DND-41 (cell line): ENCODE results near the gene MEGF6.

Experiments used
- ATAC-seq: fragments of 200-7000 bp; cut with Tn5 transposase; 3 replicates; pipeline ENCODE4 v1.9.1; 2021; ENCODE audit warnings: low read depth; ENCODE audit not compliant: insufficient read depth
- DNase-seq: peaks from one replicate; pipeline ENCODE4 v3.0.0-alpha.2; 2020
- H2AFZ ChIP-seq: 2 replicates; pipeline ENCODE4 v1.6.0; 2012; ENCODE audit warnings: low read depth, low read length
- H3K27ac ChIP-seq: 2 replicates; pipeline ENCODE4 v1.5.1; 2012; ENCODE audit warnings: low read length, inconsistent platforms
- H3K27me3 ChIP-seq: fragments of 200-600 bp; sonication (generic); 2 replicates; pipeline ENCODE4 v1.6.0; 2012; ENCODE audit warnings: low read length, mild to moderate bottlenecking, inconsistent platforms; ENCODE audit not compliant: insufficient read depth, poor library complexity
- H3K36me3 ChIP-seq: 2 replicates; pipeline ENCODE4 v1.5.1; 2012; ENCODE audit warnings: low read length, inconsistent platforms; ENCODE audit not compliant: insufficient read depth
- H3K4me1 ChIP-seq: 2 replicates; pipeline ENCODE4 v1.5.1; 2012; ENCODE audit warnings: mild to moderate bottlenecking, low read length; ENCODE audit not compliant: insufficient read depth
- H3K4me2 ChIP-seq: 2 replicates; pipeline ENCODE4 v1.6.0; 2012; ENCODE audit warnings: mild to moderate bottlenecking, moderate library complexity, low read length, inconsistent platforms; ENCODE audit not compliant: insufficient read depth
- H3K4me3 ChIP-seq, 2 experiments: fragments of 200-600 bp in 1 of 2; shearing (Covaris generic) in 1 of 2; 2 replicates each; pipeline ENCODE4 v1.5.1; 2012 to 2016; ENCODE audit warnings: inconsistent platforms in 2 of 2, low read length in 2 of 2, mild to moderate bottlenecking in 2 of 2, low read depth in 1 of 2, moderate library complexity in 1 of 2
- H3K79me2 ChIP-seq: 2 replicates; pipeline ENCODE4 v1.6.0; 2012; ENCODE audit warnings: low read length, inconsistent platforms; ENCODE audit not compliant: insufficient read depth
- H3K9ac ChIP-seq: 2 replicates; pipeline ENCODE4 v1.6.0; 2012; ENCODE audit warnings: low read depth, mild to moderate bottlenecking, inconsistent platforms, low read length, moderate library complexity
- H3K9me3 ChIP-seq: 2 replicates; pipeline ENCODE4 v1.5.1; 2012; ENCODE audit warnings: low read length, moderate library complexity, mild to moderate bottlenecking, inconsistent platforms; ENCODE audit not compliant: insufficient read depth, severe bottlenecking
- H4K20me1 ChIP-seq: 2 replicates; pipeline ENCODE4 v1.6.0; 2012; ENCODE audit warnings: low read length; ENCODE audit not compliant: insufficient read depth
- EZH2 ChIP-seq: IDR thresholded peaks from 3 replicates; pipeline ENCODE4 v1.6.1; 2012; ENCODE audit warnings: borderline replicate concordance, low read depth, mild to moderate bottlenecking, moderate library complexity, low read length, inconsistent platforms; ENCODE audit not compliant: severe bottlenecking
- TF ChIP-seq, protein P1 (sequence below): IDR thresholded peaks from 2 replicates; pipeline ENCODE4 v1.5.1; 2012; ENCODE audit warnings: borderline replicate concordance, low read length, moderate library complexity, mild to moderate bottlenecking; ENCODE audit not compliant: poor library complexity, severe bottlenecking; ENCODE audit errors: extremely low read depth

Gene MEGF6

DNA sequence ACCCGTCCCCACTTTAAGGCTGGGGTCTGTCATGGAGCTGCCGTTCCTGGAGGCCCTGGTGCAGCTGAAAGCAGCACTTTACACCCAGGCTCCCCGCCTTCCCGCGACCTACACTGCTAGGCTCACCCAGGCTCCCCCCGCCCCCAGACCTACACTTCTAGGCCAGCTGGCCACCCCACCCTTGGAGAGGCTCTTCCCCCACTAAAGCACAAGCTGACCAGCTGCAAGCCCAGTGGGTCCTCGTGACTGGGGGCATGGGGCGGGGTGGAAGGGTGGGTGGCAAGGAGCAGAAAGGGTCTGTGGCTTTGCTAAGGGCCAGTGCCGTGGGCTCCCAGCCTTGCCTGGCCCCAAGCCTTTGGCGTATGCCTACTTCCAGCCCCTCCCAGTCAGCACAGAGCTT lies 166.6 kb downstream of the MEGF6 start:
- Histone ChIP-seq H3K9ac (no peak overlapping the region), H3K79me2 (no peaks in the 10 kb centered on the region), H3K4me2 (no peak overlapping the region), H3K27me3 (no peaks in the 10 kb centered on the region), H3K27ac (no peak overlapping the region), H2AFZ (no peak overlapping the region), H3K36me3 (no peaks in the 10 kb centered on the region), H4K20me1 (no peaks in the 10 kb centered on the region), H3K9me3 (no peaks in the 10 kb centered on the region), H3K4me1 (no peaks in the 10 kb centered on the region), H3K4me3 (no peak overlapping the region)
- ATAC-seq (no peak), DNase-seq (no peak)
- TF ChIP-seq EZH2: no peak
- TF ChIP-seq, protein P1, sequence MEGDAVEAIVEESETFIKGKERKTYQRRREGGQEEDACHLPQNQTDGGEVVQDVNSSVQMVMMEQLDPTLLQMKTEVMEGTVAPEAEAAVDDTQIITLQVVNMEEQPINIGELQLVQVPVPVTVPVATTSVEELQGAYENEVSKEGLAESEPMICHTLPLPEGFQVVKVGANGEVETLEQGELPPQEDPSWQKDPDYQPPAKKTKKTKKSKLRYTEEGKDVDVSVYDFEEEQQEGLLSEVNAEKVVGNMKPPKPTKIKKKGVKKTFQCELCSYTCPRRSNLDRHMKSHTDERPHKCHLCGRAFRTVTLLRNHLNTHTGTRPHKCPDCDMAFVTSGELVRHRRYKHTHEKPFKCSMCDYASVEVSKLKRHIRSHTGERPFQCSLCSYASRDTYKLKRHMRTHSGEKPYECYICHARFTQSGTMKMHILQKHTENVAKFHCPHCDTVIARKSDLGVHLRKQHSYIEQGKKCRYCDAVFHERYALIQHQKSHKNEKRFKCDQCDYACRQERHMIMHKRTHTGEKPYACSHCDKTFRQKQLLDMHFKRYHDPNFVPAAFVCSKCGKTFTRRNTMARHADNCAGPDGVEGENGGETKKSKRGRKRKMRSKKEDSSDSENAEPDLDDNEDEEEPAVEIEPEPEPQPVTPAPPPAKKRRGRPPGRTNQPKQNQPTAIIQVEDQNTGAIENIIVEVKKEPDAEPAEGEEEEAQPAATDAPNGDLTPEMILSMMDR: no peak

DNA sequence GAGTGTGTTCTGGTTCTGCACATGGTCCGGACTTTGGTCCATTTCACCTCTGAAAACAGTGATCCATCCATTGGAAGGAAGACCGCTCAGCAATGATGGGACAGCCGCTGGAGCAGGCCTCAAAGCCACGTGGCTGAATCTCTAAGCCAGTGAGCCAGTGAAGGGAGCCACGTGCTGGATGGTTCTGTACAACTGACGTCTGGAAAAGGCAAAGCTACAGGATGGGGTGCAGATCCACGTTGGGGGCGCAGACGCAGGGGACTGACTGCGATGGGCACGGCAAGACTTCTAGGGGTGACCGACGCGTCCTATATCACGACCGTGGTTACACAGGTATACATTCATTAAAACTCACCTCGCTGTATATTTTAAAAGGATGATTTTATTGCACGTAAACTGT lies 167.0 kb downstream of the MEGF6 start:
- ATAC-seq (no peak), DNase-seq (no peak)
- Histone ChIP-seq H3K79me2 (no peaks in the 10 kb centered on the region), H3K9me3 (no peaks in the 10 kb centered on the region), H3K27me3 (no peaks in the 10 kb centered on the region), H3K36me3 (no peaks in the 10 kb centered on the region), H3K4me2 (no peak overlapping the region), H3K4me3 (no peak overlapping the region), H3K27ac (no peak overlapping the region), H2AFZ (no peak overlapping the region), H4K20me1 (no peaks in the 10 kb centered on the region), H3K9ac (no peak overlapping the region), H3K4me1 (no peaks in the 10 kb centered on the region)
- TF ChIP-seq, protein P1: no peak
- TF ChIP-seq EZH2: no peak

DNA sequence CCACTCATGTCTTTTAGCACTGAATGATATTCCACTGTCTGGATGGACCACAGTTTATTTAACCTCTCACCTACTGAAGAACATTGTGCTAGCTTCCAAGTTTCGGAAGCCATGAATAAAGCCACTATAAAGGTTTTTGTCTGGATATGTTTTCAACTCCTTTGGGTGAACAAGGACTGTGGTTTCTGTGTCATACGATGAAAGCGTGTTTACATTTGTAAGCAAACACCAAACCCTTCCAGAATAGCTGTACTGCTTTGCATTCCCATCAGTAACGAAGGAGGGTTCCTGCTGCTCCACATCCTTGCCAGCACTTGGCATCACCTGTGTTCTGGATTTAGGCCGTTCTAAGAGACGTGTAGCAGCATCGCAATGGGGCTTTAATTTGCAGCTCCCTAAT lies 167.5 kb downstream of the MEGF6 start:
- Histone ChIP-seq H2AFZ (no peak overlapping the region), H3K27me3 (no peaks in the 10 kb centered on the region), H3K27ac (no peak overlapping the region), H3K4me1 (no peaks in the 10 kb centered on the region), H3K9me3 (no peaks in the 10 kb centered on the region), H3K4me2 (no peak overlapping the region), H3K79me2 (no peaks in the 10 kb centered on the region), H4K20me1 (no peaks in the 10 kb centered on the region), H3K36me3 (no peaks in the 10 kb centered on the region), H3K9ac (no peak overlapping the region), H3K4me3 (no peak overlapping the region)
- ATAC-seq (no peak), DNase-seq (no peak)
- TF ChIP-seq, protein P1: no peak
- TF ChIP-seq EZH2: no peak

DNA sequence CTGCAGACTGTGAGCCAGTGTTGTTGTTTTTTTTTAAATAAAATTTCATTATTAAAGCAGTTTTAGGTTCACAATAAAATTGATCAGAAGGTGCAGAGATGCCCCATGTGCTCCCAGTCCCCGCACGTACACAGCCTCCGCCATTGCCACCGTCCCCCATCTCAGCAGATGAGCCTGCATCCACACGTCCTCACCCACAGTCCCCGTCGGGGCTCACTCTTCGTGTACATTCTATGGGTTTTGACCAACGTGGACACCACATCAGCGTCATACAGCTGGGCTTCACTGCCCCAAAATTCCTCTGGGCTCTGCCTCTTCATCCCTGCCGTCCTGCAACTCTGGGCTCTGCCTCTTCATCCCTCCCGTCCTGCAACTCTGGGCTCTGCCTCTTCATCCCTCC lies 168.4 kb downstream of the MEGF6 start:
- Histone ChIP-seq H3K27me3 (no peaks in the 10 kb centered on the region), H2AFZ (no peak overlapping the region), H3K36me3 (no peaks in the 10 kb centered on the region), H3K9me3 (no peaks in the 10 kb centered on the region), H4K20me1 (no peaks in the 10 kb centered on the region), H3K4me3 (no peak overlapping the region), H3K4me2 (no peak overlapping the region), H3K79me2 (no peaks in the 10 kb centered on the region), H3K27ac (no peak overlapping the region), H3K9ac (no peak overlapping the region), H3K4me1 (no peaks in the 10 kb centered on the region)
- DNase-seq (no peak), ATAC-seq (no peak)
- TF ChIP-seq, protein P1: no peak
- TF ChIP-seq EZH2: no peak
